ENCODE measurements around the gene DTX3.

DNA sequence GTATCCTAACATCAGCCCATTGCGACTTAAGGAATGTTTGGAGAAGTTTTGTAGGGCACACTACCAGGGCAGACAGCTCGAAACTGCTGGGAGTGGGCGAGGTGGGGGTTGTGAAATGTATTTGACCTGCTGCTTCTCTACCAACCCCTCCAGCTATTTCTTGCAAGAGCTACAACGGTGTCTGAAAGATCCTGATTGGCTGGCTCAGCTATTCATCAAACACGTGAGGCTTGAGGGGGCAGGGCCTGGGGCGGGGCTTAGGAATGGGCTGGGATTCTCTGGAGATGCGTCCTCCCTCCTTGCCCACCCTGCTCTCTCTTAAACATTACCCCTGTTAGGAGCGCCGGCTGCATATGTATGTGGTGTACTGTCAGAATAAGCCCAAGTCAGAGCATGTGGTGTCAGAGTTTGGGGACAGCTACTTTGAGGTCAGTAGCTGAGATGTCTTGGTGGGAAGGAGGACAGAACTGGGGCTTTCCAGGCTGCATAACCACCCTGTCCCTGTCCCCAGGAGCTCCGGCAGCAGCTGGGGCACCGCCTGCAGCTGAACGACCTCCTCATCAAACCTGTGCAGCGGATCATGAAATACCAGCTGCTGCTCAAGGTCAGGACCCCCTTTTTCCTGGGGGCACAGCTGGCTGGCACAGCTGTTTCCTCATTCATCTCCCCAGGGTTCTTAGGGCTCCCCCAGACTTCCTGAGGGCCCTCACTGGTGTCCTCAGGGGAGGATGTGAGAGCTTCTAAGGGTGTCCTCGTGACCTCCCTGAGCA lies 9.7 kb downstream of the DTX3 start:
- no peak for TF ChIP-seq ZFP3 (CRISPR knock-in tag; IDR thresholded peaks at IDR 0.05)
- no peak for TF ChIP-seq GLIS3 (CRISPR knock-in tag; IDR thresholded peaks at IDR 0.05)
- TF ChIP-seq RARB (CRISPR knock-in tag; IDR thresholded peaks at IDR 0.05): no peak
- TF ChIP-seq, protein P1, sequence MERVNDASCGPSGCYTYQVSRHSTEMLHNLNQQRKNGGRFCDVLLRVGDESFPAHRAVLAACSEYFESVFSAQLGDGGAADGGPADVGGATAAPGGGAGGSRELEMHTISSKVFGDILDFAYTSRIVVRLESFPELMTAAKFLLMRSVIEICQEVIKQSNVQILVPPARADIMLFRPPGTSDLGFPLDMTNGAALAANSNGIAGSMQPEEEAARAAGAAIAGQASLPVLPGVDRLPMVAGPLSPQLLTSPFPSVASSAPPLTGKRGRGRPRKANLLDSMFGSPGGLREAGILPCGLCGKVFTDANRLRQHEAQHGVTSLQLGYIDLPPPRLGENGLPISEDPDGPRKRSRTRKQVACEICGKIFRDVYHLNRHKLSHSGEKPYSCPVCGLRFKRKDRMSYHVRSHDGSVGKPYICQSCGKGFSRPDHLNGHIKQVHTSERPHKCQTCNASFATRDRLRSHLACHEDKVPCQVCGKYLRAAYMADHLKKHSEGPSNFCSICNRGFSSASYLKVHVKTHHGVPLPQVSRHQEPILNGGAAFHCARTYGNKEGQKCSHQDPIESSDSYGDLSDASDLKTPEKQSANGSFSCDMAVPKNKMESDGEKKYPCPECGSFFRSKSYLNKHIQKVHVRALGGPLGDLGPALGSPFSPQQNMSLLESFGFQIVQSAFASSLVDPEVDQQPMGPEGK (CRISPR knock-in tag; IDR thresholded peaks at IDR 0.05; ENCODE audit: borderline replicate concordance): no peak
- no peak for TF ChIP-seq ZNF565 (CRISPR knock-in tag; conservative IDR thresholded peaks at IDR 0.05; ENCODE audit: low read depth)

Data from SK-N-SH treated with all-trans-retinoic acid at 6 μM for 48 hours (cell line).